ENCODE results near the gene OR2M5. TPM values are rescaled to one million over a fixed set of nuclear protein-coding genes. Genes with fewer than 3 reads are reported as not detected.

OR2M5 gene, protein sequence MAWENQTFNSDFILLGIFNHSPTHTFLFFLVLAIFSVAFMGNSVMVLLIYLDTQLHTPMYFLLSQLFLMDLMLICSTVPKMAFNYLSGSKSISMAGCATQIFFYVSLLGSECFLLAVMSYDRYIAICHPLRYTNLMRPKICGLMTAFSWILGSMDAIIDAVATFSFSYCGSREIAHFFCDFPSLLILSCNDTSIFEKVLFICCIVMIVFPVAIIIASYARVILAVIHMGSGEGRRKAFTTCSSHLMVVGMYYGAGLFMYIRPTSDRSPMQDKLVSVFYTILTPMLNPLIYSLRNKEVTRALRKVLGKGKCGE
- total RNA-seq (2021; fragmentation: NEBNext Ultra II Directional; extraction: Animal tissue kit (Norgen Biotek cat#: 25700)) (not detected in 2 replicates), polyA plus RNA-seq (2011; rRNA removed) (not detected in 2 replicates), polyA minus RNA-seq (2011; rRNA and poly(A)+ RNA removed) (not detected in 2 replicates)
- polyA plus RNA-seq (2011; cell fraction: cytosol; rRNA removed), result not detected
- polyA plus RNA-seq (2011; cell fraction: nucleus; rRNA removed), result not detected
- not detected in 4 replicates for polyA plus RNA-seq (2012, experiment 1 of 2)
- polyA plus RNA-seq (2012, experiment 2 of 2), result not detected
- polyA plus RNA-seq (2013, experiment 1 of 2), result not detected
- polyA plus RNA-seq (2013, experiment 2 of 2), result not detected
- not detected for polyA minus RNA-seq (2011; cell fraction: cytosol; rRNA and poly(A)+ RNA removed)
- not detected for polyA minus RNA-seq (2011; cell fraction: nucleus; rRNA and poly(A)+ RNA removed)
- long read RNA-seq, experiment 1, result 0 reads
- long read RNA-seq, experiment 2, result 0 reads

DNA sequence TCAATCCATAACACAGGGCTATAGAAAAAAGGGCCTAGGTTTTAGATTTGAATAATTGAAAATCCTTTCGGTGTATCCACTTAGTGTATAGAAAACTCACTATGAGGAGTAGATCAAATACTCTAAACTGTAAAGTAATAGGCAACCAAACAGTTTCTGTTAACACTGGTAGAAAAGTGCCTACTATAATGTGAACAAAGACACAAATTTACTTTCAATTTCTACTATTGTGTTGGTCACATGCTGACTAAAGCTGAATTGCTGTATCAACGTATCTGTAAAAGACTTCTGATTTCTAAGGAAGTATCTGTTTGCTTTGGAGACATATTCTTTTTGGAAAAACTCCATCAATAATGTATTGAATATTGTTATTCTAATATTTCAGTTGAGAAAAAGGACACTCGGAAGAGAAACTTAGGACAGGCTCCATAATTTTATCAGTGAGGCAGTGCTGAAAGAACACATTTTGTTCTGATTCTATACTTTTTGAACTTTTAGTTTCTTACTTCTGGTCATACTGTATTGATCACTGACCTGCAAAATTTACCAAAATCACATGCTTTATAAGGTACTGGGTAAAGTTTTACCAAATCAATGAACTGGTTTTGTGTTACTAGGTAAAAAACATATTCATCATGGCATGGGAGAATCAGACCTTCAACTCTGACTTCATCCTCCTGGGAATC, at the start of gene OR2M5:
Gene OR2M5, plus strand, starts transcription at position 636 of the 686 bp plus-strand sequence. Its CDS starts 0 bp downstream, at position 636.
- no peak within 1 kb of the TSS for H4K8ac ChIP-seq (ENCODE audit: extremely low read depth, insufficient read depth, low read length)
- H2BK120ac ChIP-seq (replicated peaks; ENCODE audit: low read depth, low read length), result no peak within 1 kb of the TSS
- no peak within 1 kb of the TSS for H3K14ac ChIP-seq (ENCODE audit: insufficient read length)
- H4K5ac ChIP-seq (ENCODE audit: insufficient read length, low read depth, low read length), result no peak within 1 kb of the TSS
- no peak within 1 kb of the TSS for H2AFZ ChIP-seq (ENCODE audit: low read length)
- no peaks in the 10 kb centered on the region for H4K20me1 ChIP-seq (replicated peaks in 1 of 2; ENCODE audit: control insufficient read depth in 1 of 2, insufficient read depth in 2 of 2, low read length in 2 of 2)
- no peak within 1 kb of the TSS for H2BK15ac ChIP-seq (ENCODE audit: low read length)
- WGBS, 2 experiments (ENCODE audit: extremely low coverage in 1 of 2, insufficient coverage in 1 of 2, insufficient read length in 1 of 2, insufficient replicate concordance in 2 of 2, low coverage in 1 of 2, low lambda C conversion rate in 2 of 2, missing lambda C conversion rate in 1 of 2), result 84% methylated on average over 3 of the region's 3 CpGs; no CpG with 5 or more reads in 1 of the 2 experiments
- H3K4me3 ChIP-seq (ENCODE audit: extremely low read depth in 1 of 4, insufficient read depth in 2 of 4, low read depth in 3 of 4, low read length in 4 of 4), result no peak within 1 kb of the TSS
- no peak within 1 kb of the TSS for H3K9ac ChIP-seq (replicated peaks in 1 of 4; ENCODE audit: extremely low read depth in 1 of 4, low read depth in 3 of 4, low read length in 3 of 4)
- FAIRE-seq (no peak), DNase-seq (ENCODE audit: low read depth in 1 of 2, low spot score in 2 of 2) (no peak)
- H2BK5ac ChIP-seq (ENCODE audit: low read depth, low read length), result no peak within 1 kb of the TSS
- no peak within 1 kb of the TSS for H3K23ac ChIP-seq (ENCODE audit: insufficient read length)
- no peaks in the 10 kb centered on the region for H3K4me1 ChIP-seq (replicated peaks in 1 of 4; ENCODE audit: control insufficient read depth in 3 of 4, insufficient read depth in 4 of 4, low read length in 3 of 4)
- H3K4me2 ChIP-seq (ENCODE audit: insufficient read depth in 1 of 2, low read depth in 2 of 2, low read length in 2 of 2), result no peak within 1 kb of the TSS
- no peaks in the 10 kb centered on the region for H3K27me3 ChIP-seq (replicated peaks in 1 of 4; ENCODE audit: control insufficient read depth in 3 of 4, extremely low read depth in 1 of 4, insufficient read depth in 3 of 4, low read length in 3 of 4)
- CTCF ChIA-PET (ENCODE audit: partially characterized antibody), result no interaction called here
- no peaks in the 10 kb centered on the region for H3K79me1 ChIP-seq (ENCODE audit: low read depth, low read length)
- H2BK12ac ChIP-seq (ENCODE audit: low read depth, low read length), result no peak within 1 kb of the TSS
- no peak within 1 kb of the TSS for H2BK20ac ChIP-seq (ENCODE audit: low read length)
- no peak within 1 kb of the TSS for H3K56ac ChIP-seq (replicated peaks; ENCODE audit: insufficient read length, low read depth, low read length)
- no peaks in the 10 kb centered on the region for H3K79me2 ChIP-seq (ENCODE audit: control insufficient read depth in 1 of 2, insufficient read depth in 2 of 2, low read length in 2 of 2)
- no peak within 1 kb of the TSS for H3K27ac ChIP-seq (ENCODE audit: low read depth, low read length)
- H2AK5ac ChIP-seq (ENCODE audit: low read depth, low read length), result no peak within 1 kb of the TSS
- POLR2A ChIA-PET (ENCODE audit: partially characterized antibody), result no interaction called here
- no peak within 1 kb of the TSS for H3K18ac ChIP-seq (ENCODE audit: extremely low read depth, low read length)
- H4K91ac ChIP-seq (replicated peaks; ENCODE audit: insufficient read length, low read length), result no peak within 1 kb of the TSS
- H3K36me3 ChIP-seq (ENCODE audit: control insufficient read depth in 2 of 4, insufficient read depth in 4 of 4, low read length in 3 of 4), result no peaks in the 10 kb centered on the region
- peaks cover 55 to 62% of the 10 kb centered on the region in 2 experiments for H3K9me3 ChIP-seq (ENCODE audit: insufficient read depth in 2 of 2, low read depth in 1 of 2, low read length in 1 of 2)
- no peak within 1 kb of the TSS for H3K4ac ChIP-seq (replicated peaks; ENCODE audit: insufficient read length, low read depth, low read length)
- H3K23me2 ChIP-seq (ENCODE audit: low read depth, low read length), result no peaks in the 10 kb centered on the region
- TF ChIP-seq FOSL1 (IDR thresholded peaks at IDR 0.05; ENCODE audit: insufficient read depth, low read depth, low read length), result no peak
- no peak for TF ChIP-seq RNF2 (IDR thresholded peaks at IDR 0.05; ENCODE audit: borderline replicate concordance, low read depth, low read length, missing control alignments, poor library complexity, severe bottlenecking)
- no peak for TF ChIP-seq SIX5 (IDR thresholded peaks at IDR 0.05; ENCODE audit: low read depth, low read length)
- TF ChIP-seq CHD1 (IDR thresholded peaks at IDR 0.05; ENCODE audit: low read depth, low read length), result no peak
- TF ChIP-seq TEAD4 (IDR thresholded peaks at IDR 0.05; ENCODE audit: low read depth, low read length), result no peak
